NCI-H146 treated with DMSO at 0.1 percent for 48 hours (cell line): ENCODE measurements around the gene TERT.

Experiments used
- DNase-seq: peaks from one replicate; lab custom pipeline; 2025; ENCODE audit not compliant: unreplicated experiment; lab: John Stamatoyannopoulos, UW

The TERT gene

GRCh38 chr5:1319436-1320256 is 24.8 kb upstream of the TERT start:
- no peak for DNase-seq

DNA sequence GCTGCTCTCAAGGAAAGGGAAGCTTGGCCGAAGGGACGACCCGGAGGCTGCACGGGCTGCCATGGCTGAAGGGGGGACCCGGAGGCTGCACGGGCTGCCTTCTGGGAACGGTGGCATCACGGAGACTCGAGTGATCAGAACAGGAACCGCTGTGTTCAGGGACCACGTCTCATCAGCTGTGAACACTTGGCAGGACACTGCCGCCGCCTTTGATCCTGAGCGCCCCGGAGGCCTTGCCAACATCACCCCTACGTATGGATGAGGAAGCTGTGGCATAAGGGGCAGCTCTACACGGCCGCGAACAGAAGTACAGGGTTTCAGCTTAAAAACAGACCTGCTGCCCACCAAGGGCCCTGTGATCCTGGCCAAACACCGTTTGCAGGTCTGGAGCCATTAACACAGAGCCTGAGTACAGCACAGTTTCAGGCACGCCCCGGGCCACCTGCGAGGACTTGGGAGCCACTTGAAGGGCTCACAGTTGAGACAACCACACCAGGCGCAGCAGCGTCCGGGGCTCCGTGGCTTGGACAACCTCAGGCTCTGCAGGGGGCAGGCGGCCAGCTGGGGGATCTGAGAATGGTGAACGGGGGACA is 23.9 kb upstream of the TERT start:
- DNase-seq: no peak

DNA sequence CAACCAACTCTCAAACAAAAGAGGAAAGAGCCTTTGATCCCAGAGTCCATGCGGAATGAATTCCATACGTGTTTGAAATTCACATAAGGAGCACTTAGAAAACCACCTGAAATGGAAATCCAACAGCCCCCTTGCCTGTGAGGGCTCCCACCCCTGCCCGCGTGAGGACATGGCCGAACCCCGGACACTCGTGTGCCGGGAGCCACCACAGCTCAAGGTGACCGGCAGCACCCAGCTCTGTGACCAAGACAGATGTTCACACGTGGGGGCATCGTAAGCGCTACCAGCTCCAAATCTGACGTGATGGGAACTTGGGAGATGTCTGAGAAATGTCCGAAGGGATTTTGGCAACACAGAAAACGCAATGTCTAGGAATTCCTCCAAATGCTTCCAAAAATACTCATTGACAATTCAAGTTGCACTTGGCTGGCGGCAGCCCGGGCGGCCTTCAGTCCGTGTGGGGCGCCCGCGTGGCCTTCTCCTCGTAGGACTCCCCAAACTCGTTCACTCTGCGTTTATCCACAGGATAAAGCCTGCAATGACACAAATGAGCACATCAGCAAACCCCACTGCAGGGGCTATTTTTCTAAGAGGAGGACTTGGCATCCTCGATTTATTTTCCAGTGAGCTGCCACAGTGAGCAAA is 23.2 kb upstream of the TERT start:
- no peak for DNase-seq

GRCh38 chr5:1316588-1317340 is 21.9 kb upstream of the TERT start:
- DNase-seq: no peak

- DNase-seq: peak; percentile 99
Observed at GRCh38 chr5:1315709-1316587, 21.1 kb upstream of the TERT start.

GRCh38 chr5:1315018-1315708 is 20.3 kb upstream of the TERT start:
- no peak for DNase-seq

DNA sequence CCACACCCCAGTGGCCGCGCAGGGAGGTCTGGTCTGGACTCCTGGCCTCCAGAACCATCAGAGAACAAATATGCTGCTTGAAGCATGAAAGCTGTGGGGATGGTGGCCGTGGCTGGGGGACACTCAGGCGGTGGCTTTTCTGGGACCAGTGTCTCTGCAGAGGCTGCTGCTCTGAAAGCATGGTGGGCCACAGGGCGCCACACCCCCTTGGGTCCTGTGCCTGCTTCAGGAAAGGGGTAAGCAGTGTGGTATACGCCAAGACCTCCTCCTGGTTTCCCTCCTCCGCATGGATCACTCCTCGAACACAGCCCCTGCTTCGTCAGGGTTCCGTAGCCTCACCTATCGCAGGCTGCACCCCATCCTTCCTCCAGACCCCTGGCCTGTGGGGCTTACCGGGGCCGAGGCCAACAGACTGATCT is 19.7 kb upstream of the TERT start:
- DNase-seq: no peak

DNA sequence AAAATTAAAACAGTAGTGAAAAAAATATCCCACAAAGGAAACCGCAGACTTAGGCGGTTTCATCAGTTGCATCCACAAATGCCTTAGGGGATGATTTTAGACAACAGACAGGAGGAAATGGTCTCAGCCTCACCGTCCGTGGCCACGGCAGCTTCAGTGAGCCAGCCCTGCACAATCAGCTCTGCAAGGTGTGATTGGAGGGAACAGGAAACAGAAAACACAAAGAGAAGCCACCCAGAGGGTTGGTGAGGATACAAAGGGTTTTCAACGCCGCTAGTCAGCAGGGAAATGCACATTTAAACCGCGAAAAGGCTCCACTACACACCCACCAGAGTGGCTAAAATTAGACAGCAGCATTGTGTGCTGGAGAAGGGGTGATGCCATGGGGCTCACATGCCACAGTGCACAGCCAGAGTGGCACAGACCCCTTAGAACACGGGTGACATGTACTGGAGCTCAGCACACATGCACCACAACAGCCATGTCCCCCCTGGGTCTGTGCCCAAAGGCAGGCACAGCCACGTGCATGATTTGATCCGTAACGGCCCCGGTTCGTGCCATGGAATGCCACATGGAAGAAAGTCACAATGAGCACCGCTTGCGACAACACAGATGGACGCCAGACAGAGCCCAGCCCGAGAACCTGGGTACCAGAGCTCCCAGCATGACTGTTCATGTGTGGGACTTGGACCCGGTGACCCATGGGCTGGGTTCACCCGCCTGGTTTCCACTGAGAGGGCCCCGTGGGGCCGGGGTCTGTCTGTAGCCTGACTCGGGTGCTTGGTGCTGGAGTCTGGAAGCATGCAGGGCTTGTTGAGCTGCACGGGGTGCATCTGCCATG is 18.3 kb upstream of the TERT start:
- DNase-seq: peak; percentile 51

- no peak for DNase-seq
Observed at GRCh38 chr5:1312206-1312605, 17.3 kb upstream of the TERT start.

- no peak for DNase-seq
Observed at GRCh38 chr5:1311439-1312055, 16.7 kb upstream of the TERT start.

GRCh38 chr5:1310118-1310517 is 15.2 kb upstream of the TERT start:
- DNase-seq: no peak

DNA sequence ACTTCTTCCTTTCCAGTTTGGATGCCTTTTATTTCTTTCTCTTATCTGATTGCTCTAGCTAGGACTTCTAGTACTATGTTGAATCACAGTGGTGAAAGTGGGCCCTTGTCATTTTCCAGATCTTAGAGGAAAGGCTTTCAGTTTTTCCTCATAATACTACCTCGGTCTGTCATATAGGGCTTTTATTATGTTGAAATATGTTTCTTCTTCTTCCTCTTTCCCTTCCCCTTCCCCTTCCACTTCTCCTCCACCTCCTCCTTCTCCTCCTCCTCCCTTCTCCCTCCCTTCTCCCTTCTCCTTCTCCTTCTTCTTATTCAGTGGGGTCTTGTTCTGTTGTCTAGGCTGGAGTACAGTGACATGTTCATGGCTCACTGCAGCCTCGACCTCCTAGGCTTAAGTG is 9.2 kb upstream of the TERT start:
- DNase-seq: no peak

DNA sequence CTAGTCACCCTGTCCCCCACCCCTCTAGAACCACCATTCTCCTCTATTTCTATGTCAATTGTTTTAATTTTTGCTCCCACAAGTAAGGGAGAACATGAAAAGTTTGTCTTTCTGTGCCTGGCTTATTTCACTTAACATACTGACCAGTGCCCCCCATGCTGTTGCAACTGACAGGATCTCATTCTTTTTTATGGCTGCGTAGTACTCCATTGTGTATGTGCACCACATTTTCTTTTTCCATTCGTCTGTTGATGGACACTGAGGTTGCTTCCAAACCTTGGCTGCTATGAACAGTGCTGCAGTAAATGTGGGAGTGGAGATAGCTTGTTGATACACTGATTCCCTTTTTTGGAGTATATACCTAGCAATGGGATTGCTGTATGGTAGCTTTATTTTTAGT is 7.4 kb upstream of the TERT start:
- DNase-seq: no peak

GRCh38 chr5:1300581-1301083 is 5.8 kb upstream of the TERT start:
- no peak for DNase-seq

GRCh38 chr5:1299961-1300360 is 5.1 kb upstream of the TERT start:
- DNase-seq: no peak

DNA sequence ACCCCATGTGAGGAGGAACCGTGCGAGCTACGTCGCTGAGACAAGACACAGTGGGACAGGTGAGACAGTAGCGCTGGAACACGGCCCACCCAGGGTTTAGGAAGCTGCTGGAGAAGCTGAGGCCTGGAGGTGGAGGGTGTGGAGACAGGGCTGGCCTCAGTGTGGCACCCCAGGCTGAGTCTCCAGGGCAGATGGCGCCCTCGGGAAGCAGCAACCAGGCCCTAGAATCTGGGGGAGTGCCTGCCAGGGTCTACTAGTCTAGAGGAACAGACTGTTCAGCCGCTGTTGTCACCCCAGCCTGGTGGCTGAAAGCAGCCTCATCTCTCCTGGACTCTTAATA is 4.6 kb upstream of the TERT start:
- no peak for DNase-seq

DNA sequence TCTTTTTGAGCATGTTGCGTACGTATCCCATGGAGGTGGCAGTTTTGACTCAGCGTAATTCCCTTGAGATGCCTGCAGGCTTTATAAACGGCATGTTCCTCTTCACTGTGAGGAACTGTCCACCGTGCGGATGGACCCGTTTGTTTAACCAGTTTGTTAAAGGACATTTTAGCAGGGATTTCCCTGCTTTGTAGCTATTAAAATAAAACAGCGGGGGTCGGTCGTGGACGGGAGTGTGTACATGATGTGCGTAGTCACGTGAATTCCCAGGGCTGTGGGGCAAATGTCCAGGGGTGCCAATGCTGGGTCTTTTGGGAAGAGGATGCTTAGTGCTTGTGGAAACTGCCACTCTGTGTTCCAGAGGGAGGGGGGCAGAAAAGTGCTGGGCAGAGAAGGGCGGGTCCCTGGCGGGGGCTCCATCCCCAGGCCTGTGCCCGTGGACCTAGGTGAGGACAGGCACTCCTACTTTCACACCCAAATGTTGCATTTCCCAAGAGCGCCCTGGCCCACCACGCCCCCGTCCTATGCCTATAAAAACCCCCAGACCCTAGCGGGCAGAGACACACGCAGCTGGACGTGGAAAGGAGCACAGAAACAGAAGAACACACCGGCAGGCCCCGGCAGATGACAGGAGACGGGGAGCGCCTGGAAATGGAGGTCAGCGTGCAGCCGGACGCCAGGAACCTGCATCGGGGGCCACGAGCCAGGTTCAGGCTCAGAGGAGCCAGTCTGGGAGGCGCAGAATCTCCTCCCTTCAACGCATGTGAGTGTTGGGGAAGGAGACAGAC is 4.0 kb upstream of the TERT start:
- DNase-seq: no peak

- DNase-seq: no peak
Observed at GRCh38 chr5:1298067-1298551, 3.2 kb upstream of the TERT start.
